Tibial artery (tissue), 4 donors: ENCODE results near the gene GNG2.
A peak's percentile ranks its signal among the peaks of the same experiment; 100 is the strongest.

ENCODE experiments used
- DNase-seq, 2 donors: peaks; one replicate each; pipeline ENCODE4 v3.0.0-alpha.2; 2019
- H3K27ac ChIP-seq, 2 donors: fragments of 200-600 bp; sonication (generic) in 1 of 2; 1 replicate in 1 of 2; 2 replicates in 1 of 2; pipeline ENCODE4 v1.5.1; 2018 to 2019; ENCODE audit warnings: mild to moderate bottlenecking in 1 of 2
- H3K27me3 ChIP-seq, 2 donors: fragments of 200-600 bp; sonication (generic) in 1 of 2; one replicate each; pipeline versions ENCODE4 v1.5.1 to v1.6.0; 2016 to 2019
- H3K36me3 ChIP-seq, 3 donors: fragments of 200-600 bp; sonication (generic) in 2 of 3; one replicate each; pipeline ENCODE4 v1.5.1; 2016 to 2019; ENCODE audit warnings: mild to moderate bottlenecking in 2 of 3
- H3K4me1 ChIP-seq, 4 donors: fragments of 200-600 bp; sonication (generic) in 2 of 4; 1 replicate in 3 of 4; 2 replicates in 1 of 4; pipeline ENCODE4 v1.5.1; 2016 to 2019
- H3K4me3 ChIP-seq, 2 donors: fragments of 200-600 bp; sonication (generic) in 1 of 2; 1 replicate in 1 of 2; 2 replicates in 1 of 2; pipeline ENCODE4 v1.5.1; 2018 to 2019; ENCODE audit warnings: mild to moderate bottlenecking in 2 of 2
- H3K9me3 ChIP-seq, 3 donors: fragments of 200-600 bp; sonication (generic) in 1 of 3; one replicate each; pipeline ENCODE4 v1.5.1; 2016 to 2019
- intact Hi-C: fragments of 100-400 bp; cut with DNase I; formaldehyde crosslinking; loops from one replicate; pipeline ENCODE4 v1.15.0; 2023; ENCODE audit warnings: low total_unique reads
- TF ChIP-seq, protein P1 (sequence below), 2 experiments: fragments of 200-600 bp in 1 of 2; fragments of 450-650 bp in 1 of 2; IDR thresholded peaks; one replicate each; pipeline ENCODE4 v1.5.1; 2017 to 2019; ENCODE audit warnings: antibody characterized with exemption in 2 of 2, mild to moderate bottlenecking in 1 of 2, moderate library complexity in 1 of 2

Gene GNG2

DNA sequence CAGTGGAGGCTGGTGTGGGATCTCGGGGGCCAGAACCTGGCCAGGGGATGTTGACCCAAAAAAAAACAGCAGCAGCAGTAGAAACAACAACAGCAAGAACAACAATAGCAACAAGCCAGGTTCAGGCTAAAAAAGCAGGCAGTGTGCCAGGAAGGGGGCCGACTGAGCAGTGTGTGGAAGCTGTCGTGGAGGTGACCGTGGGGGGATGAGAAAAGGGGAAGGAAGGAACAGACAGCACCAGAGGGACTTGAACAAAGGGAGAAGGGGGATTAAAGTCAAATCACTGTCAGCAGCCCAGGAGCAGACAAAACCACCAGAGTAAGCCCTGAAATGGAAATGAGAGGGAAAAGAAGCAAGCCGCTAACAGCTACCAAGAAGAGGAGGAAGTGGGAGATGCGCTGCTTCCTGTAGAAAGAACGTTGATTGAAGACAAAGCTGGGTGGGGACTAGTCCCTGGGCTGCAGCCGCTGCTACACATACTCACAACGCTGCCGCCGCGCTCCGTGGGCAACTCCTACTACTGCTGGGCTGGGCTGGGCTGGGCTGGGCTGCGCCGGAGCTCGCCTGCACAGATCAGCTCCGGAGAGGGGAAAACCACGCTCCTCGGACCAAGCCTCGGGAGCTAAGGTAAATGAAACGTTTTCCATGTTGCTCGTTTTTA lies at the start of gene GNG2:
GNG2 (plus strand) TSS at position 449 of the 661 bp plus-strand sequence. CDS start 90,067 bp downstream, outside the sequence.
- DNase-seq: peak; percentile 84
- TF ChIP-seq, protein P1, sequence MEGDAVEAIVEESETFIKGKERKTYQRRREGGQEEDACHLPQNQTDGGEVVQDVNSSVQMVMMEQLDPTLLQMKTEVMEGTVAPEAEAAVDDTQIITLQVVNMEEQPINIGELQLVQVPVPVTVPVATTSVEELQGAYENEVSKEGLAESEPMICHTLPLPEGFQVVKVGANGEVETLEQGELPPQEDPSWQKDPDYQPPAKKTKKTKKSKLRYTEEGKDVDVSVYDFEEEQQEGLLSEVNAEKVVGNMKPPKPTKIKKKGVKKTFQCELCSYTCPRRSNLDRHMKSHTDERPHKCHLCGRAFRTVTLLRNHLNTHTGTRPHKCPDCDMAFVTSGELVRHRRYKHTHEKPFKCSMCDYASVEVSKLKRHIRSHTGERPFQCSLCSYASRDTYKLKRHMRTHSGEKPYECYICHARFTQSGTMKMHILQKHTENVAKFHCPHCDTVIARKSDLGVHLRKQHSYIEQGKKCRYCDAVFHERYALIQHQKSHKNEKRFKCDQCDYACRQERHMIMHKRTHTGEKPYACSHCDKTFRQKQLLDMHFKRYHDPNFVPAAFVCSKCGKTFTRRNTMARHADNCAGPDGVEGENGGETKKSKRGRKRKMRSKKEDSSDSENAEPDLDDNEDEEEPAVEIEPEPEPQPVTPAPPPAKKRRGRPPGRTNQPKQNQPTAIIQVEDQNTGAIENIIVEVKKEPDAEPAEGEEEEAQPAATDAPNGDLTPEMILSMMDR (IDR thresholded peaks at IDR 0.05): no peak
- no peak within 1 kb of the TSS for H3K27ac ChIP-seq
- H3K9me3 ChIP-seq: no peaks in the 10 kb centered on the region
- H3K27me3 ChIP-seq: peaks cover 0 to 3% of the 10 kb centered on the region in 2 donors
- H3K4me3 ChIP-seq: peak within 1 kb of the TSS; percentile 40 to 44
- intact Hi-C loops: no loop called here
- H3K36me3 ChIP-seq: no peaks in the 10 kb centered on the region
- H3K4me1 ChIP-seq: peaks cover 0 to 16% (median 8%) of the 10 kb centered on the region in 4 donors

DNA sequence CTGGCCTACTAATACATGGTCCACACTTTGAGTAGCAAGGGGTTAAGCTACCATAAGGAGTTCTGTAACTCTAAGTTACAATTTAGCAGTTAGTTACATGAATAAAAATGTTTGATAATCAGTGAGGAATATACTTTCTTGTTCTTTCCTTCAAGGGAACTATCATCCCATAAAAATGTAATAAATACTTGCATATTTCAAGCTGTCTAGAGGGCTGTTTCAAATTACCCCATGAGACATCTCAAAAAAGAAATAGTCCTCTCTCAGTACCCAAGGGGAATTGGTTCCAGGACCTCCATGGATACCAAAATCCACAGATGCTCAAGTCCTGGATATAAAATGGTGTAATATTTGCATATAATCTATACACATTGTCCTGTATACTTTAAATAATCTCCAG lies 48.7 kb upstream of the GNG2 start:
- no peaks in the 10 kb centered on the region for H3K9me3 ChIP-seq
- no peak overlapping the region for H3K4me3 ChIP-seq
- DNase-seq: no peak
- intact Hi-C loops: no loop called here
- TF ChIP-seq, protein P1 (IDR thresholded peaks at IDR 0.05): no peak
- H3K27me3 ChIP-seq: no peaks in the 10 kb centered on the region
- no peaks in the 10 kb centered on the region for H3K4me1 ChIP-seq
- H3K36me3 ChIP-seq: no peaks in the 10 kb centered on the region
- no peak overlapping the region for H3K27ac ChIP-seq

DNA sequence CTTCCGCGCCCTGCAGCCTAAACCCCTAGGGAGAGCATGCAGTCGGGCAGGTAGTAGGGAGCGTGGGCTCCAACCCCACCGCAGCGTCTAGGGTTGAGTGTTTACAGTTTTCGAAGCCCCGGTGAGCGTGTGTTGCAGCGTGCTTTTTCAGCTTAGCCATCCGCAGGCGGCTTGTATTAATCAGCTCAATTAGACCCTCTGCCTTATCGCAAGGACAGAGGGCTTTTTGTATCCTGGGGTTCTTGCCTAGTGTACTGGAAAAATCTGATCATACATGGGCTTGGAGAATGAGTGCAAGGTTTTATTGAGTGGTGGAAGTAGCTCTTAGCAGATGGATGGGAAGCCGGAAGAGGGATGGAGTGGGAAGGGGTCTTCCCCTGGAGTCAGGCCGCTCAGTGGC lies 44.4 kb upstream of the GNG2 start:
- no peak overlapping the region for H3K27ac ChIP-seq

DNA sequence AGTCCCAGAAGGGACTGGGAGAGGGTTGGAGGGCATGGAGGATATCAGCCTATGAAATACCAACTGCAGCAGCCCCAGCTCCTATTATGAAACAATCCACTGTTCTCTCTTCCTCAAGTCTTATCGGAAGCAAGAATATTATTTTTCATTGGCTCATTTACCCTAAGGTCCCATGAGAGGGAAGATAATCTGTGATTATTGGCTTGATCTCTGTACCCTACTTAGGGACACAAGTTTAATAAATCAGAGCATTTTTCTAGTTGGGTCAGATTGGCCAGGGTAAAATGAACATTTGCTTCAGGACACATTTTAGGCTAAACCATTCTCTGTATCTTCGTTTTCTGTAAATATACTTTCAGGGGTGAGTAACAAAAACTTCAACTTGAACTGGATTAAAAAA lies 43.1 kb upstream of the GNG2 start:
- no peak for DNase-seq
- Histone ChIP-seq H3K4me3 (no peak overlapping the region), H3K9me3 (no peaks in the 10 kb centered on the region), H3K27ac (no peak overlapping the region), H3K4me1 (no peaks in the 10 kb centered on the region), H3K27me3 (no peaks in the 10 kb centered on the region), H3K36me3 (no peaks in the 10 kb centered on the region)
- intact Hi-C loops: no loop called here
- TF ChIP-seq, protein P1 (IDR thresholded peaks at IDR 0.05): no peak

More for the DNA sequence above, 44.4 kb upstream of the GNG2 start:
- TF ChIP-seq, protein P1 (IDR thresholded peaks at IDR 0.05): no peak
- no peak for DNase-seq
- no peaks in the 10 kb centered on the region for H3K27me3 ChIP-seq
- intact Hi-C loops: no loop called here
- H3K9me3 ChIP-seq: no peaks in the 10 kb centered on the region
- H3K4me1 ChIP-seq: no peaks in the 10 kb centered on the region
- H3K36me3 ChIP-seq: no peaks in the 10 kb centered on the region
- no peak overlapping the region for H3K4me3 ChIP-seq

DNA sequence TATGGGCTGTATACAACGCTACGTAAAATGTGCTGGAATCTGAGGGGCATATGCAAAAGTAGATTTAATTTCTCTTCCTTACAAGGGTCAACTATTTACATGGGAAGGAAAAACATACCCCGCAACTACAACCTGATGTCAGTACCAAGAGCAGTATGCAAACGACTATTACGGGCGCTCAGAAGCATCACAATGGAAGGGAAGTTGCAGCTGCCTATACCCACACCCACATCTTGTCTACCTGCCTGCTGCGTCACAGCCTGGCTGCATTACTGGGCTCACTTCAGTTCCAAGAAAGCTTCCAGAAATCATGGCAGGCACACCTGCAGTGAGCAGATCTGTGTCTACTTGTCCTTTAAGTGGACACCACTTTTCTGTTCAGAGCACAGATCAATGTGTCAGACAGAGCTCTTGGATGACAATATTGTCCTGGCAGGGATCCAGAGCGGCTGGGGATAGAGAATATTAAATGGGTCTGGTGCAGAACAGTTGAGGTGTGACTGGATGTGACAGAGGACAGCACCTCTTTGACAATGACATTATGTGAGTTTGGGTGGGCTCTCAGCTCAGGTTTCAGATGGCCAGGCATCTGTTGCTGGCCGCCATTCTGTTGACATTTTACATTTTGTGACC lies 41.5 kb upstream of the GNG2 start:
- H3K36me3 ChIP-seq: no peaks in the 10 kb centered on the region
- H3K27ac ChIP-seq: no peak overlapping the region
- H3K27me3 ChIP-seq: no peaks in the 10 kb centered on the region
- DNase-seq: no peak
- TF ChIP-seq, protein P1 (IDR thresholded peaks at IDR 0.05): no peak
- H3K4me1 ChIP-seq: no peaks in the 10 kb centered on the region
- intact Hi-C loops: no loop called here
- H3K4me3 ChIP-seq: no peak overlapping the region
- H3K9me3 ChIP-seq: no peaks in the 10 kb centered on the region
